CD4-positive, alpha-beta T cell treated with Interferon alpha-2 for 1 hour (primary cell): ENCODE results near the gene GM2A.
"Not testable (repeated sequence)": the region's sequence is repeated elsewhere in the genome, so short reads cannot be mapped to it uniquely, and the experiment has no call there.

Experiments used
- DNase-seq, 2 donors: peaks; one replicate each; pipeline ENCODE4 v3.0.0-alpha.2; 2020 to 2022

GM2A gene

GRCh38 chr5:151228986-151229385 is 24.0 kb upstream of the GM2A start:
- DNase-seq, result no peak

- no peak for DNase-seq
Observed at GRCh38 chr5:151230048-151230680, 22.8 kb upstream of the GM2A start.

- no peak for DNase-seq
Observed at GRCh38 chr5:151231359-151231758, 21.6 kb upstream of the GM2A start.

- DNase-seq, result no peak
Observed at GRCh38 chr5:151233616-151234085, 19.3 kb upstream of the GM2A start.

GRCh38 chr5:151234476-151235238 is 18.3 kb upstream of the GM2A start:
- peak in 1 of 2 donors; percentile 39 for DNase-seq

- not testable (repeated sequence) for DNase-seq
Observed at GRCh38 chr5:151235239-151235571, 17.8 kb upstream of the GM2A start.

- no peak for DNase-seq
Observed at GRCh38 chr5:151236888-151237287, 16.1 kb upstream of the GM2A start.

GRCh38 chr5:151237685-151238084 is 15.3 kb upstream of the GM2A start:
- DNase-seq, result no peak

- no peak for DNase-seq
Observed at GRCh38 chr5:151238303-151238741, 14.7 kb upstream of the GM2A start.

- peak; percentile 67 to 71 for DNase-seq
Observed at GRCh38 chr5:151239237-151239861, 13.6 kb upstream of the GM2A start.

- not testable (repeated sequence) for DNase-seq
Observed at GRCh38 chr5:151240268-151240835, 12.6 kb upstream of the GM2A start.

GRCh38 chr5:151240924-151241635 is 11.9 kb upstream of the GM2A start:
- DNase-seq, result no peak

GRCh38 chr5:151243127-151243526 is 9.9 kb upstream of the GM2A start:
- no peak for DNase-seq

GRCh38 chr5:151243564-151243963 is 9.4 kb upstream of the GM2A start:
- no peak for DNase-seq

GRCh38 chr5:151244206-151244605 is 8.8 kb upstream of the GM2A start:
- DNase-seq, result no peak

- no peak for DNase-seq
Observed at GRCh38 chr5:151245680-151246219, 7.2 kb upstream of the GM2A start.

GRCh38 chr5:151248651-151249050 is 4.3 kb upstream of the GM2A start:
- DNase-seq, result no peak

- DNase-seq, result no peak
Observed at GRCh38 chr5:151249281-151249680, 3.7 kb upstream of the GM2A start.

GRCh38 chr5:151250346-151251000 is 2.5 kb upstream of the GM2A start:
- DNase-seq, result no peak

GRCh38 chr5:151251001-151251551 is 1.9 kb upstream of the GM2A start:
- peak in 1 of 2 donors; percentile 68 for DNase-seq

GRCh38 chr5:151251621-151252020 is 1.4 kb upstream of the GM2A start:
- DNase-seq, result no peak

- no peak for DNase-seq
Observed at GRCh38 chr5:151253605-151253950, 593 bp downstream of the GM2A start.
